HEK293T (cell line): ENCODE results near the gene ZFP42.

Source experiments
- ARNT ChIP-seq: fragments of 450-650 bp; IDR thresholded peaks from 2 replicates; pipeline ENCODE4 v1.6.1; 2017; ENCODE audit warnings: mild to moderate bottlenecking
- BHLHE40 ChIP-seq: fragments of 450-650 bp; IDR thresholded peaks from 2 replicates; pipeline ENCODE4 v1.6.1; 2016; ENCODE audit warnings: mild to moderate bottlenecking, moderate library complexity, borderline replicate concordance
- ELF4 ChIP-seq: fragments of 450-650 bp; IDR thresholded peaks from 2 replicates; pipeline ENCODE4 v1.6.1; 2017; ENCODE audit warnings: antibody characterized with exemption
- FOXM1 ChIP-seq: fragments of 450-650 bp; IDR thresholded peaks from 2 replicates; pipeline ENCODE4 v1.6.1; 2017; ENCODE audit warnings: mild to moderate bottlenecking, borderline replicate concordance
- HDGF ChIP-seq: fragments of 450-650 bp; IDR thresholded peaks from 2 replicates; pipeline ENCODE4 v1.6.1; 2017; ENCODE audit warnings: antibody characterized with exemption, borderline replicate concordance
- NFRKB ChIP-seq: fragments of 450-650 bp; IDR thresholded peaks from 2 replicates; pipeline ENCODE4 v1.6.1; 2016; ENCODE audit warnings: mild to moderate bottlenecking, moderate library complexity
- SP1 ChIP-seq: fragments of 450-650 bp; IDR thresholded peaks from 2 replicates; pipeline ENCODE4 v1.6.1; 2017
- ZNF384 ChIP-seq: fragments of 450-650 bp; IDR thresholded peaks from 2 replicates; pipeline ENCODE4 v1.6.1; 2016

- TF ChIP-seq BHLHE40 (no peak), NFRKB (no peak), ZNF384 (no peak), SP1 (no peak), FOXM1 (no peak), HDGF (no peak), ARNT (no peak), ELF4 (no peak)
Observed at GRCh38 chr4:187961961-187962360, 33.6 kb upstream of the ZFP42 start.
